ENCODE data around the gene GRK4. TPM values are rescaled to one million over a fixed set of nuclear protein-coding genes. Genes with fewer than 3 reads are reported as not detected.

Gene GRK4
- total RNA-seq, 4 donors from 2014 or later, result 6.1 to 15.1 (median 9.3) TPM

- Histone ChIP-seq H3K4me1 (no peaks in the 10 kb centered on the region), H3K27me3 (no peaks in the 10 kb centered on the region), H3K27ac (no peak overlapping the region), H3K9me3 (no peaks in the 10 kb centered on the region), H3K4me3 (no peak overlapping the region), H3K36me3 (peaks cover 4 to 99% (median 49%) of the 10 kb centered on the region in 3 donors)
- no peak for DNase-seq (ENCODE audit: low spot score in 2 of 2)
- WGBS, 2 donors, result 88 to 89% methylated on average over 14 of the region's 14 CpGs
- peak in 4 of 5 experiments; percentile 12 to 27 (median 20) for TF ChIP-seq CTCF (IDR thresholded peaks at IDR 0.05)
- TF ChIP-seq EP300 (IDR thresholded peaks at IDR 0.05), result no peak
These were observed 14.2 kb upstream of the GRK4 start for GRCh38 chr4:2948895-2949781.

GRCh38 chr4:2949782-2950125 is 13.6 kb upstream of the GRK4 start:
- H3K36me3 ChIP-seq, result peaks cover 4 to 99% (median 45%) of the 10 kb centered on the region in 3 donors
- 89 to 93% methylated on average over 11 of the region's 11 CpGs for WGBS, 2 donors
- no peak for DNase-seq (ENCODE audit: low spot score in 2 of 2)

GRCh38 chr4:2950221-2950989 is 13.0 kb upstream of the GRK4 start:
- no peaks in the 10 kb centered on the region for H3K4me1 ChIP-seq
- H3K27ac ChIP-seq, result no peak overlapping the region
- no peaks in the 10 kb centered on the region for H3K27me3 ChIP-seq
- TF ChIP-seq EP300 (IDR thresholded peaks at IDR 0.05) (no peak), CTCF (IDR thresholded peaks at IDR 0.05) (no peak), POLR2A (IDR thresholded peaks at IDR 0.05) (no peak)
- 82 to 85% methylated on average over 16 of the region's 16 CpGs for WGBS, 2 donors
- peaks cover 5 to 98% (median 39%) of the 10 kb centered on the region in 3 donors for H3K36me3 ChIP-seq
- H3K4me3 ChIP-seq, result no peak overlapping the region
- no peak for DNase-seq (ENCODE audit: low spot score in 2 of 2)
- H3K9me3 ChIP-seq, result no peaks in the 10 kb centered on the region

More at GRCh38 chr4:2949782-2950125, 13.6 kb upstream of the GRK4 start:
- Histone ChIP-seq H3K27ac (no peak overlapping the region), H3K4me3 (no peak overlapping the region), H3K4me1 (no peaks in the 10 kb centered on the region), H3K27me3 (no peaks in the 10 kb centered on the region), H3K9me3 (no peaks in the 10 kb centered on the region)
- TF ChIP-seq CTCF (IDR thresholded peaks at IDR 0.05) (no peak), POLR2A (IDR thresholded peaks at IDR 0.05) (no peak), EP300 (IDR thresholded peaks at IDR 0.05) (no peak)

GRCh38 chr4:2953496-2953895 is 9.9 kb upstream of the GRK4 start:
- TF ChIP-seq CTCF (IDR thresholded peaks at IDR 0.05) (no peak), POLR2A (IDR thresholded peaks at IDR 0.05) (no peak)
- no peak overlapping the region for H3K27ac ChIP-seq
- DNase-seq (ENCODE audit: low spot score in 2 of 2), result no peak
- H3K4me3 ChIP-seq, result no peak overlapping the region
- 77 to 79% methylated on average over 6 of the region's 6 CpGs for WGBS, 2 donors
- H3K4me1 ChIP-seq, result peaks cover 0 to 8% (median 0%) of the 10 kb centered on the region in 4 donors
- H3K9me3 ChIP-seq, result no peaks in the 10 kb centered on the region
- H3K36me3 ChIP-seq, result peaks cover 3 to 99% (median 30%) of the 10 kb centered on the region in 3 donors
- H3K27me3 ChIP-seq, result no peaks in the 10 kb centered on the region
